Neural progenitor cell (in vitro differentiated cells): ENCODE results near the gene CASQ1.

ENCODE experiments used
- CTCF ChIP-seq: fragments of 200-600 bp; sonication (generic); IDR thresholded peaks from 2 replicates; pipeline ENCODE4 v1.5.1; 2017; ENCODE audit warnings: antibody characterized with exemption, mild to moderate bottlenecking
- EZH2 ChIP-seq: fragments of 200-600 bp; sonication (generic); IDR thresholded peaks from 2 replicates; pipeline ENCODE4 v1.6.1; 2017; ENCODE audit warnings: antibody characterized with exemption, mild to moderate bottlenecking, moderate library complexity

DNA sequence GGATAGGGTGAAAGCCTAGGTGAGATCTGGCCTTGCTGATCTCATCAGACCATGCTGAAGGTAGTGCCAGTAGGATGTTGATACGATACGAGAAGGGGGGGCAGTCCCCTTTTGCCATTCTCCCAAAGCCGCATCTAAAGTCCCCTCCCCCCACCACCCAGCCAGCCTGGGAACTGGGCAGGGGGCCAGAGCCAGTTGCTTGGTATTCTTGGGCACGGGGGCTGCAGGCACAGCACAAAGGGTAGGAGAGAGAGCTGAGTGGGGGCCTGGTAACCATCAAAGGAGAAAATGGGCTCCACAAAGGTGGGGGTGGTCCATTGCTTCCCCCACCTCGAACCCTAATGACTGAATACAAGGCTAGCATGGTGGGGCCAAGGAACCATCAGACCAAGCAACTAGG lies 20.2 kb downstream of the CASQ1 start:
- no peak for TF ChIP-seq CTCF
- no peak for TF ChIP-seq EZH2
